ENCODE results near the gene CKM. TPM values are rescaled to one million over a fixed set of nuclear protein-coding genes. Genes with fewer than 3 reads are reported as not detected.
"Not testable (repeated sequence)": the region's sequence is repeated elsewhere in the genome, so short reads cannot be mapped to it uniquely, and the experiment has no call there.

CKM gene
- total RNA-seq, 1 donor from 2014 or later = 6,589 TPM

- ATAC-seq = no peak
- no peak for DNase-seq
- intact Hi-C loops (cut with micrococcal nuclease) = no loop called here
These were observed 24.4 kb downstream of the CKM start for GRCh38 chr19:45298264-45298663.

- DNase-seq (no peak), ATAC-seq (no peak)
- intact Hi-C loops (cut with micrococcal nuclease) = no loop called here
These were observed 25.0 kb downstream of the CKM start for GRCh38 chr19:45297674-45298073.

- ATAC-seq (no peak), DNase-seq (no peak)
- intact Hi-C loops (cut with micrococcal nuclease) = no loop called here
These were observed 26.3 kb downstream of the CKM start for GRCh38 chr19:45296355-45296754.

DNA sequence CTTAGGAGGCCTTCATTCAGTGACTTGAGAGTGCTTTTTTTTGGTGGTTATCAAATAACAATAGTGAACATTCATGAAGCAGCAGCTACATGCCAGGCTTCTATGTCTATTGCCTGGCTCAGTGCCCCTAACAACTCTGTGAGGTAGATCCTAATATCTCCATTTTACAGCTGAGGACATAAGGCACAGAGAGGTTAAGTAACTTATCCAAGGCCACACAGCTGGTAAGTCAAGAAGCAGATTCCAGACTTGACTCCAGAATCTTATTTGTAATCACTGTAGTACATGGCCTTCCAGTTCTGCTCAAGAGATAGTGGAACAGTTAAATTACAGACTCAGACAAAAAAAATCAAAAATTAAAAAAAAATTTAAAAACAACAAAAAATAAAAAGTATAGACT lies 26.8 kb downstream of the CKM start:
- intact Hi-C loops (cut with micrococcal nuclease) = no loop called here
- DNase-seq (no peak), ATAC-seq (no peak)

DNA sequence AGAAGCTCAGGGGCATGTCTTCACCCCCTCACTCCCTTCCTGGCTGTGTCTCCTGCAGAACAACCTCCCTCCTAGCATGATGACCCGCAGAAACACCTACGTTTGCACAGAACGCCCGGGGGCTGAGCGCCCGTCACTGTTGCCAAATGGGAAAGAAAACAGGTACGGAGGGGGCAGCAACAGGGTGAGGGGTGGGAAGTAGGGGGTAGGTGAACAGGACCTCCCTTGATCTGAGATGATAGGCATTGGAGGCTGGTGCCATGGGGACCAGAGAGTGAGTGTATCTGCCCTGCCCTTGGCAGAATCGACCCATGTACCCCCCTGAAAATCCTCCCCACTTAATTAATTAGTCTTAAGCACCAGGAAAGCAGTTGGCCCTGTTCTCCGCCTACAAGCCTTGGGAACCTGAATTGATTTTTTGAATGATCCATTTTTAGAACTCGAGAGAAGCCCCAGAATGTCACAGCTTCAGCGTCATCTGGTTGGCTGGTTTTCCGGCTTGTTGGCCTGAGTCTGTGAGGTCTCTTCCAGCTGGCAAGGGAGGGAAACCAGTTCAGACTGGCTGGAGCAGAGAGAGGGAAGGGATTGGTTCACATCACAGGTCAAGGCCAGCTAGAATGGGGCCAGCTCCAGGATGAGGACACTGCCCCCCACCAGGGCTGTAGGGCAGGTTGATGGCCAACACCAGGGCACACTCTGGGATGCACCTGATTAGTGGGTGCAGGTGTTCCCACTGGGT lies 28.2 kb downstream of the CKM start:
- intact Hi-C loops (cut with micrococcal nuclease) = no loop called here
- DNase-seq (peak; percentile 74), ATAC-seq (peak; percentile 94)

DNA sequence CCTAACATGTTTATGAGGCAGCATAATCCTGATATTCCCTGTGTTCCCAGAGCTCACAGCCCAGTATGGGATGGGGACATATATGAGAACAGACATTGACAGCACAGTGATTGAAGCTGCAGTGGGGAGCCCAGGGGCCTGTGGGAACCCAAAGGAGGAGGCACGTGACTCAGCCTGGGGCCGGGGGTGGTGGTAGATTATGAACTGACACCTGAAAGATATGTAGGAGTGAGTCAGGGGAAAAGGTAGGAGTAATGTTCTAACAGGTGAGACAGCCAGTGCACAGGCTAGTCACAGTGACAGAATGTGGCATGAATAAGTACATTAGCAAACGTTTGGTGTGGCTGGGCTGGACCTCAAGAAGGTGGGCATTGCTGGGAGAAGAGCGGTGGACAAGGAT lies 29.0 kb downstream of the CKM start:
- DNase-seq = no peak
- intact Hi-C loops (cut with micrococcal nuclease) = no loop called here
- no peak for ATAC-seq

DNA sequence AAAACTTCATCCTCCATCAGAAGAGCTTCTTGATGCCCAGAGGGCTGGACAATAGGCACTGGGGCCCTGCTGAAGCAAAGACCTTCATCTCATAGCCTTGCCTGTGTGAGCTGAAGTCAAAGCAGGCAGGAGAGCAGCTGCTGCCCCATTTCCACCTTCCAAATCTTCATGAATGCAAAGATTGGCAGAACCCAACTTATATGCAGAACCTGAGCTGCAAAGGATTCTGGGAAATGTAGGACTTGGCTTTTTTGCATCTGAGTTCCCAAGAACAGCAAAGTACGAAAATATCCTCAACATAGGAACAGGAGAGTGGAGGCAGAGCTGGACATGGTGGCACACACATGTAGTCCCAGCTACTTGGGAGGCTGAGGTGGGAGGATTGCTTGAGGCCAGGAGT lies 30.8 kb downstream of the CKM start:
- no peak for DNase-seq
- intact Hi-C loops (cut with micrococcal nuclease) = no loop called here
- ATAC-seq = no peak

DNA sequence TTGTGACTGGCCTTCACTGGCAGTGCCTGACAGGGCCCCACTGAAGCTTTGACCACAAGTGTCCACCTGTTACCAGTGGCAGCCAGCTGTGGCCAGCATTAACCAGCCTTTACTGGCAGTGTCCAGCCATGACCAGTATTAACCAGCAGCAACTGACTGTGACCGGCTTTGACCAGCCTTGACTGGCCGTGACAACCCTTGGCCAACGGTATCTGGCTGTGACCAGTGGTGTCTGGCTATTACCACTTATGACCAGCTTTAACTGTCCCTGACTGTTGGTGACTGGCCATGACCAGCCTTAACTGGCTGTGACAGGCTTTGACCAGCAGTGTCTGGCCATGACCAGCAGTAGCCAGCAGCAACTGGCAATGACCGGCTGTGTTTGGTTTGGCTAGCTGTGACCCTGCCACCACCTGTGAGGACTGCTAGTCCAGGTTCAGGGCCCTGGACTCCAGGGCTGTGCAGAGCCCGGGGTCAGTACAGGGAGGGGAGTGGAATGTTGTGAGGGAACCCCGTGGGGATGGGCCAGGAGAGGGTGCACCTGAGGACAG lies 32.2 kb downstream of the CKM start:
- no peak for ATAC-seq
- DNase-seq = no peak
- intact Hi-C loops (cut with micrococcal nuclease) = no loop called here

DNA sequence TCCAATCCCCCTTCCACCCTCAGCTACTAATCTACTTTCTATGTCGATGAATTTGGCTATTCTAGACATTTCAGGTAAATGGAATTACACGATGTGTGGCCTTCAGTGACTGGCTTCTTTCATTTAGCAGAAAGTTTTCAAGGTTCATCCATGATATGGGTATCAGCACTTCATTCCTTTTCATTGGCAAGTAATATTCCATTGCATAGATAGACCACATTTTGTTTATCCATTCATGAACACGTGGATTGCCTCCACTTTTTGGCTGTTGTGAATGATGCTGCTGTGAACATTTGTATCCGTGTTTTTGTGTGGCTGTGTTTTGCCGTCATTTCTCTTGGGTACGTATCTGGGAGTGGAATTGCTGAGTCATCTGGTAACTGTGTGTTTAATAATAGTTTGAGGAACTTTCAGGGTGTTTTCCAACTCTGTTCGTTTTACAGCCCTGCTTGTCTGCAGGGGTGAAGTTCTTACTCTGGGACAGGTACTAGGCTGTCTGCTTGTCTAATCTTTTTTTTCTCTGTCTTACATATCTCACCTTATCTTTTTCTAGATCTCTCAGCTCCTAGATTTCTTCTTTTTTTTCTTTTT lies 39.1 kb downstream of the CKM start:
- intact Hi-C loops (cut with micrococcal nuclease) = no loop called here
- no peak for DNase-seq
- no peak for ATAC-seq

DNA sequence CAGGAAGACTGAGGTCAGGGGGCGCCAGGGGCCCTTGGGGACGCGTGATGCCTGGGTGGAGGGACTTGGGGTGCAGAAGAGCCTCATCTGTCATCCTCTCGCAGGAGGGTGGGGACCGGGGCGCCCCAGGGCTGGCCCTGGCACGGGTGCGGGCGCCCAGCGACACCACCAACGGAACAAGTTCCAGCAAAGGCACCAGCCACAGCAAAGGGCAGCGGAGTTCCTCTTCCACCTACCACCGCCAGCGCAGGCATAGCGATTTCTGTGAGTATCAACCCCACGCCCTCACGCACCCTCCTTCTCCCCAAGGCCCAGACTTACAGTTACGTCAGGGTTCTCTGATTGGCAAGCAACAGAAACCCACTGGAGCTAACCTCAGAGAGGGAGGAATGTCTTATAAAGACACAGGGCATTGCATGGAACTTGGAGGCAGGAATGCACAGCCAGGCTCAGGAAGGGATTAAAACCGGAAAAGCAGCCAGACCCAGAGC lies 42.2 kb downstream of the CKM start:
- DNase-seq (no peak), ATAC-seq (no peak)
- intact Hi-C loops (cut with micrococcal nuclease) = no loop called here

DNA sequence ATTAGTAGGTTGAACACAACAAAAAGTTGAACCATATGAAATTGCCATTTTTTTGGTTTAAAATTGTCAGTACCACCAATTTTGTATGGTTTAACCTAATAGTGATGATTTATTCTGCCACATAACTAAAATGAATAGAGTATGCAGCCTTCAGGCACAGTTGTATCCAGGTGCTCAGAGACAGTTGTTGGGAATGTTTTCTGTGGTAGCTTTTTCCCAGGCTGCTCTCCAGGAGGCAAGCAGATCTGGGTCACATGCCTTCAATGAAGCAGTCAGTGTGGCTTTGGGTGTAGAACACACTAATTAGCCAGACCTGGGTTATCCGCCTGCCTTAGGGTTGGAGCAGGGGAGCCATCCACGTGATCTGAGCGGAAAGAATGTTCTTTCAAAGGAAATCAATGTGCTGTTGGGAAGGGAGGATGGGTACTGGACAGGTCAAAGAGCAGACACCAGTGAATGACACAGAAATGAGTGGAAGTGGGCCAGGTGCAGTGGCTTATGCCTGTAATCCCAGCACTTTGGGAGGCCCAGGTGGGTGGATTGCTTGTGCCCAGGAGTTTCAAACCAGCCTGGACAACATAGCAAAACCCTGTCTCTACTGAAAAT lies 43.0 kb downstream of the CKM start:
- DNase-seq (no peak), ATAC-seq (no peak)
- intact Hi-C loops (cut with micrococcal nuclease) = no loop called here

DNA sequence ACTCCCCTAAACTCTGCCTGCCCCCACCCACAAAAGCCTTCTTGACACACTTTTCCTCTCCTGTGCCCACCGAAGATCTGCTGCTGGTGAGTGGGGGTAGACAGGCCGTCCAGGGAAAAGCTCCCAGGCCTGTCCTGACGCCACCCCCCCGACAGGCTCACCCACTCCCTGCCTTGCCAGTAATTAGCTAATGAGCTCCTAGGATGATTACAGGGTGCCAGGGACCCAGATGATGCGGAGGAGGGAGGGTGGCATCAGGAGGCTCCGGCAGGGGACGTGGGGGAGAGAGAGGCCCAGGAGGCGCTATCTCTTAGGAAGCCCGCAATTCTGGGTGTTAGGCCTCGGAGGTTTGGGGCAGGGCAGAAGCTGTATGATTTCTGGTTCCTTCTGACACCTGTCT lies 44.6 kb downstream of the CKM start:
- ATAC-seq (no peak), DNase-seq (no peak)
- intact Hi-C loops (cut with micrococcal nuclease) = no loop called here

GRCh38 chr19:45276284-45276687 lies 46.4 kb downstream of the CKM start:
- ATAC-seq (no peak), DNase-seq (no peak)
- intact Hi-C loops (cut with micrococcal nuclease) = no loop called here

GRCh38 chr19:45275370-45275971 lies 47.2 kb downstream of the CKM start:
- no peak for DNase-seq
- intact Hi-C loops (cut with micrococcal nuclease) = no loop called here
- ATAC-seq = no peak

DNA sequence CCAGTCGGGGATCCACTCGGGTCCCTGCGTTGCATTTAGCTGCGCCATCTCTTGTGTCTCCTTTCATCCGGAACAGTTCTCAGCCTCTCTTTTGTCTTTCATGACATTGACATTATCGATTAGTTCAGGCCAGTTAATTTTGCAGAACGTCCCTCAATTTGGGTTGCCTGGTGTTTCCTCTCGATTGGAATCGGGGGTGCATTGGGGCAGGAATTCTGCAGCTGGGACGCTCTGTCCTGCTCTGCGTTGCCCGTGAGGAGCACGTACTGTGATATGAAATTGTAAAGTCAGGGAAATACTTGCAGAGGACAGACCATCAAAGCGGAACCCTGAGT lies 49.2 kb downstream of the CKM start:
- DNase-seq = no peak
- ATAC-seq = no peak

DNA sequence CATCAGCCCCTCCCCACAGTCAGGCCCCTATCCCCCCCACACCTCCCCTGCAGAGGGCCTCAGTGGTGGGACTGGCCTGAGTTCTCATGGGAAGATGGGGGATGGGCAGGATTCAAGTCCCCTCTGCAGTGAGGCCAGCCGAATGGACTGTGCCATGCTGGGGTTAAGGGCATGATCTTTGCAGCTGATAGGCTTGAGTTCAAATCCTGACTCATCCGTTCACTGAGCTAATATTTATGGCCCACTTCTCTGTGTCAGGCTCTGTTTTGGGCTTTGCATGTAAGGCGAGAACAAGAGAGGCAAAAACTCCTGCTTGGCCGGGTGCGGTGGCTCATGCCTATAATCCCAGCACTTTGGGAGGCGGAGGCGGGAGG lies 51.0 kb downstream of the CKM start:
- intact Hi-C loops (cut with micrococcal nuclease) = no loop called here
- ATAC-seq (no peak), DNase-seq (no peak)

More for the DNA sequence above, 49.2 kb downstream of the CKM start:
- intact Hi-C loops (cut with micrococcal nuclease) = no loop called here

DNA sequence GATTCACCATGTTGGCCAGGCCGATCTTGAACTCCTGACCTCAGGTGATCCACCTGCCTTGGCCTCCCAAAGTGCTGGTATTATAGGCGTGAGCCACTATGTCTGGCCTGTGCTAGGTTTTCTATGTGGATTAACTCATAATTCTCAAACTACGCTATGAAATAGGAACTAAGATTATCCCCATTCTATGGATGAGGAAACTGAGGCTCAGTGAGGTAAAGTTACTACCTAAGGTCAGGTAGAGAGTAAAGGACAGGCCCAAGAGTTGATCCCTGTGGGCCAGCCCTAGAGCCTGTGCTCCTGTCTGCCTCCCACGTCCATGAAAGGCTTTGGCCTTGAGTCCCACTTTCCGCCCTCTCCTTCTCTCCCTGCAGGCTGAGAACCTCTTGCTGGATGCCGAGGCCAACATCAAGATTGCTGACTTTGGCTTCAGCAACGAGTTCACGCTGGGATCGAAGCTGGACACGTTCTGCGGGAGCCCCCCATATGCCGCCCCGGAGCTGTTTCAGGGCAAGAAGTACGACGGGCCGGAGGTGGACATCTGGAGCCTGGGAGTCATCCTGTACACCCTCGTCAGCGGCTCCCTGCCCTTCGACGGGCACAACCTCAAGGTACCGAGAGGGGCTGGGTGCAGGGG lies 51.5 kb downstream of the CKM start:
- intact Hi-C loops (cut with micrococcal nuclease) = no loop called here
- DNase-seq (no peak), ATAC-seq (no peak)

DNA sequence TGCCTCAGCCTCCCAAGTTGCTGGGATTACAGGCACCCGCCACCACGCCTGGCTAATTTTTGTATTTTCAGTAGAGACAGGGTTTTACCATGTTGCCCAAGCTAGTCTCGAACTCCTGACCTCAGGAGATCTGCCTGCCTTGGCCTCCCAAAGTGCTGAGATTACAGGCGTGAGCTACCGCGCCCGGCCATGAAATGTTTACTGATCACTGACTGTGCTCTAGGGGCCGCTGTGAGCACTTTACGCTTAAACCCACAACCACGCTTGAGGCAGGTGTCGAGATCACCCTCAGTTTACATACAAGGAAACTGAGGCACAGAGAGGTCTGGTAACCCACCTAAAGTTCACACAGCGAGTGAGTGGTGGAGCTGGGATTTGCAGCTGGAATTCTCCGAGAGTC lies 52.7 kb downstream of the CKM start:
- DNase-seq; intact Hi-C loops (cut with micrococcal nuclease); ATAC-seq: not testable (repeated sequence)

DNA sequence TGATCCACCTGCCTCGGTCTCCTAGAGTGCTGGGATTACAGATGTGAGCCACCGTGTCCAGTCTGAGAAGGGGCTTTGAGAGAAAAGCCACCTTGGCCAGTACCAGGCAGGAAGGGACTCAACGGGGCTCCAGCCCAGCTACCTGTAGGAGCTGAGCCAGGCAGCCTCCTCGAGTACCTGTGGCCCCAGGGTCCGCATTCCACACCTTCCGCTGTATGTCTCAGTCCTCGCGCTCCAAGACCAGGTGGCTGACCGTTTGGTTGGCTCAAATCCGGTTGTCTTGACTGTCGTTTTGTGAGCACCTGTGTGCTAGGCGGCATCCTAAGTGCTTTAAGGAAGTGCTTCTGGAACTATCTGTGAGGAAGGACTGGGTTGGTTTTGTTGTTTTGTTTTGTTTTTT lies 55.4 kb downstream of the CKM start:
- ATAC-seq (no peak), DNase-seq (no peak)
- intact Hi-C loops (cut with micrococcal nuclease) = no loop called here

DNA sequence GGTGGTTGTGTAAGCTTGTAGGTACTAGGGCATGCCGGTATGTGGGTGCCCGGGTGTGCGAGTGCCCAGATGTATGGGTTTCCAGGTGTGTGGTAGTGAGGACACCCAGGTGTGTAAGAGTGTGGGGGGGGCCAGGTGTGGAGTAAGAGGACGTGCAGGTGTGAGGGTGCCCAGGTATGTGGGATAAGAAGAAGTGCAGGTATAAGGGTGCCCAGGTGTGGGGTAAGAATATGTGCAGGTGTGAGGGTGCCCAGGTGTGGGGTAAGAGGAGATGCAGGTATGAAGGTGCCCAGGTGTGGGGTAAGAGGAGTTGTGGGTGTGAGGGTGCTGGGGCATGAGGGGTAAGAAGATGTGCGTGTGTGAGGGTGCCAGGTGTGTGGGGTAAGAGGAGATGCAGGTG lies 57.3 kb downstream of the CKM start:
- DNase-seq (no peak), ATAC-seq (no peak)
- intact Hi-C loops (cut with micrococcal nuclease) = no loop called here
